HepG2 (cell line): ENCODE results near the gene DCDC2. TPM values are rescaled to one million over a fixed set of nuclear protein-coding genes. Genes with fewer than 3 reads are reported as not detected.

Experiments
- DDIT3 ChIP-seq: sonication (generic); formaldehyde crosslinking; IDR thresholded peaks from 2 replicates; pipeline ENCODE4 v1.4.0; 2020; ENCODE audit warnings: mild to moderate bottlenecking, missing genetic modification reagents
- FLYWCH1 ChIP-seq: sonication (generic); formaldehyde crosslinking; IDR thresholded peaks from 2 replicates; pipeline ENCODE4 v1.8.1; 2023; ENCODE audit warnings: mild to moderate bottlenecking, missing genetic modification reagents
- GPN1 ChIP-seq: sonication (generic); formaldehyde crosslinking; IDR thresholded peaks from 2 replicates; pipeline ENCODE4 v1.5.1; 2020; ENCODE audit warnings: missing genetic modification reagents, borderline replicate concordance
- HNRNPL ChIP-seq: fragments of 200-400 bp; formaldehyde crosslinking; IDR thresholded peaks from 2 replicates; pipeline ENCODE4 v1.6.1; 2017; ENCODE audit warnings: mild to moderate bottlenecking, low read depth, low read length
- HOXD1 ChIP-seq: sonication (generic); formaldehyde crosslinking; IDR thresholded peaks from 2 replicates; pipeline ENCODE4 v1.5.0; 2020; ENCODE audit warnings: missing genetic modification reagents
- JUNB ChIP-seq: sonication (generic); formaldehyde crosslinking; IDR thresholded peaks from 2 replicates; pipeline ENCODE4 v1.8.0; 2022; ENCODE audit warnings: missing genetic modification reagents, mild to moderate bottlenecking, borderline replicate concordance
- MEIS2 ChIP-seq: sonication (generic); formaldehyde crosslinking; IDR thresholded peaks from 2 replicates; pipeline ENCODE4 v1.9.0; 2021; ENCODE audit warnings: mild to moderate bottlenecking, missing genetic modification reagents
- PPARG ChIP-seq: conservative IDR thresholded peaks from 2 replicates; pipeline ENCODE4 v1.6.1; 2016; ENCODE audit warnings: missing biosample characterization, missing genetic modification reagents
- REL ChIP-seq: sonication (generic); formaldehyde crosslinking; conservative IDR thresholded peaks from 2 replicates; pipeline ENCODE4 v1.8.0; 2022; ENCODE audit warnings: mild to moderate bottlenecking, missing genetic modification reagents, moderate library complexity
- SATB2 ChIP-seq: sonication (generic); formaldehyde crosslinking; IDR thresholded peaks from 2 replicates; pipeline ENCODE4 v1.5.0; 2020; ENCODE audit warnings: missing genetic modification reagents
- TFDP2 ChIP-seq: sonication (generic); formaldehyde crosslinking; IDR thresholded peaks from 2 replicates; pipeline ENCODE4 v1.4.0; 2020; ENCODE audit warnings: missing genetic modification reagents
- ZIK1 ChIP-seq: sonication (generic); formaldehyde crosslinking; IDR thresholded peaks from 2 replicates; pipeline ENCODE4 v1.5.0; 2020; ENCODE audit warnings: mild to moderate bottlenecking, low read depth, missing genetic modification reagents, borderline replicate concordance
- ZNF317 ChIP-seq: sonication (generic); formaldehyde crosslinking; IDR thresholded peaks from 2 replicates; pipeline ENCODE4 v1.5.0; 2020; ENCODE audit warnings: mild to moderate bottlenecking, missing genetic modification reagents
- ZNF414 ChIP-seq: sonication (generic); formaldehyde crosslinking; IDR thresholded peaks from 2 replicates; pipeline ENCODE4 v1.5.0; 2020; ENCODE audit warnings: missing genetic modification reagents
- ZNF441 ChIP-seq: sonication (generic); formaldehyde crosslinking; IDR thresholded peaks from 2 replicates; pipeline ENCODE4 v1.7.0; 2021; ENCODE audit warnings: missing genetic modification reagents, borderline replicate concordance
- ZNF446 ChIP-seq: sonication (generic); formaldehyde crosslinking; IDR thresholded peaks from 2 replicates; pipeline ENCODE4 v1.5.0; 2020; ENCODE audit warnings: mild to moderate bottlenecking, missing genetic modification reagents
- ZNF737 ChIP-seq: sonication (generic); formaldehyde crosslinking; IDR thresholded peaks from 2 replicates; pipeline ENCODE4 v1.5.0; 2020; ENCODE audit warnings: missing genetic modification reagents, mild to moderate bottlenecking, borderline replicate concordance
- ZNF775 ChIP-seq: sonication (generic); formaldehyde crosslinking; IDR thresholded peaks from 2 replicates; pipeline ENCODE4 v1.4.0; 2020; ENCODE audit warnings: missing genetic modification reagents, mild to moderate bottlenecking, moderate library complexity, borderline replicate concordance
- ZNF780A ChIP-seq: sonication (generic); formaldehyde crosslinking; IDR thresholded peaks from 2 replicates; pipeline ENCODE4 v1.8.0; 2022; ENCODE audit warnings: mild to moderate bottlenecking, missing genetic modification reagents, moderate library complexity
- ZNF839 ChIP-seq: sonication (generic); formaldehyde crosslinking; IDR thresholded peaks from 2 replicates; pipeline ENCODE4 v1.4.0; 2020; ENCODE audit warnings: missing genetic modification reagents, mild to moderate bottlenecking, borderline replicate concordance
- polyA plus RNA-seq, 8 experiments: library from polyadenylated mRNA; depleted of rRNA in 3 of 8; stranded (reverse) in 7 of 8; unstranded in 1 of 8; fragments of >200 nt; fragmentation: Illumina TruSeq in 4 of 8; extraction: Trizol in 4 of 8; gene quantifications; 2 replicates each; pipeline versions ENCODE4 v1.2.1 to v1.2.3, GENCODE V29; 2011 to 2016; ENCODE audit warnings: low read depth in 4 of 8, missing spikeins in 1 of 8, mixed read lengths in 1 of 8; ENCODE audit not compliant: insufficient read depth in 1 of 8
- total RNA-seq, 5 experiments: library from RNA; depleted of rRNA; stranded (reverse); fragments of >200 nt; fragmentation: Illumina TruSeq; extraction: Trizol; gene quantifications; 2 replicates each; pipeline ENCODE4 v1.2.3, GENCODE V29; 2016; ENCODE audit warnings: low read depth in 1 of 5
- TF ChIP-seq, protein P1 (sequence below): sonication (generic); formaldehyde crosslinking; IDR thresholded peaks from 2 replicates; pipeline ENCODE4 v1.4.0; 2020; ENCODE audit warnings: missing genetic modification reagents
- TF ChIP-seq, protein P2 (sequence below): sonication (generic); formaldehyde crosslinking; IDR thresholded peaks from 2 replicates; pipeline ENCODE4 v1.4.0; 2020; ENCODE audit warnings: mild to moderate bottlenecking, missing genetic modification reagents

DCDC2 gene
- total and polyA plus RNA-seq, 2 of the 13 experiments (the other 11 are each of a cell fraction or from before 2014, with no cell fraction given) = 9.0 to 36.2 TPM

GRCh38 chr6:24126586-24127192, 231.2 kb downstream of the DCDC2 start (continued):
- TF ChIP-seq ZNF441 = peak; percentile 90; the same call in 1 of the 2 replicates
- TF ChIP-seq PPARG = peak; percentile 80
- 0 out of 2 replicates have a peak, but pooled peaks have one; percentile 54 for TF ChIP-seq ZIK1
- no peak for TF ChIP-seq GPN1 (CRISPR knock-in tag)
- no peak for TF ChIP-seq DDIT3 (CRISPR knock-in tag)
- peak; percentile 96 for TF ChIP-seq SATB2 (CRISPR knock-in tag)
- peak; percentile 58; the same call in 1 of the 2 replicates for TF ChIP-seq JUNB
- TF ChIP-seq HNRNPL = no peak
- TF ChIP-seq ZNF317 = peak; percentile 80
- TF ChIP-seq REL (CRISPR knock-in tag) = peak; percentile 43; the same call in 1 of the 2 replicates
- peak; percentile 94 for TF ChIP-seq MEIS2 (CRISPR knock-in tag)
- TF ChIP-seq, protein P1, sequence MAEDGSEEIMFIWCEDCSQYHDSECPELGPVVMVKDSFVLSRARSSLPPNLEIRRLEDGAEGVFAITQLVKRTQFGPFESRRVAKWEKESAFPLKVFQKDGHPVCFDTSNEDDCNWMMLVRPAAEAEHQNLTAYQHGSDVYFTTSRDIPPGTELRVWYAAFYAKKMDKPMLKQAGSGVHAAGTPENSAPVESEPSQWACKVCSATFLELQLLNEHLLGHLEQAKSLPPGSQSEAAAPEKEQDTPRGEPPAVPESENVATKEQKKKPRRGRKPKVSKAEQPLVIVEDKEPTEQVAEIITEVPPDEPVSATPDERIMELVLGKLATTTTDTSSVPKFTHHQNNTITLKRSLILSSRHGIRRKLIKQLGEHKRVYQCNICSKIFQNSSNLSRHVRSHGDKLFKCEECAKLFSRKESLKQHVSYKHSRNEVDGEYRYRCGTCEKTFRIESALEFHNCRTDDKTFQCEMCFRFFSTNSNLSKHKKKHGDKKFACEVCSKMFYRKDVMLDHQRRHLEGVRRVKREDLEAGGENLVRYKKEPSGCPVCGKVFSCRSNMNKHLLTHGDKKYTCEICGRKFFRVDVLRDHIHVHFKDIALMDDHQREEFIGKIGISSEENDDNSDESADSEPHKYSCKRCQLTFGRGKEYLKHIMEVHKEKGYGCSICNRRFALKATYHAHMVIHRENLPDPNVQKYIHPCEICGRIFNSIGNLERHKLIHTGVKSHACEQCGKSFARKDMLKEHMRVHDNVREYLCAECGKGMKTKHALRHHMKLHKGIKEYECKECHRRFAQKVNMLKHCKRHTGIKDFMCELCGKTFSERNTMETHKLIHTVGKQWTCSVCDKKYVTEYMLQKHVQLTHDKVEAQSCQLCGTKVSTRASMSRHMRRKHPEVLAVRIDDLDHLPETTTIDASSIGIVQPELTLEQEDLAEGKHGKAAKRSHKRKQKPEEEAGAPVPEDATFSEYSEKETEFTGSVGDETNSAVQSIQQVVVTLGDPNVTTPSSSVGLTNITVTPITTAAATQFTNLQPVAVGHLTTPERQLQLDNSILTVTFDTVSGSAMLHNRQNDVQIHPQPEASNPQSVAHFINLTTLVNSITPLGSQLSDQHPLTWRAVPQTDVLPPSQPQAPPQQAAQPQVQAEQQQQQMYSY = peak; percentile 65; the same call in 1 of the 2 replicates
- no peak for TF ChIP-seq ZNF737
- no peak for TF ChIP-seq ZNF839 (CRISPR knock-in tag)
- no peak for TF ChIP-seq FLYWCH1 (CRISPR knock-in tag)
- TF ChIP-seq, protein P2, sequence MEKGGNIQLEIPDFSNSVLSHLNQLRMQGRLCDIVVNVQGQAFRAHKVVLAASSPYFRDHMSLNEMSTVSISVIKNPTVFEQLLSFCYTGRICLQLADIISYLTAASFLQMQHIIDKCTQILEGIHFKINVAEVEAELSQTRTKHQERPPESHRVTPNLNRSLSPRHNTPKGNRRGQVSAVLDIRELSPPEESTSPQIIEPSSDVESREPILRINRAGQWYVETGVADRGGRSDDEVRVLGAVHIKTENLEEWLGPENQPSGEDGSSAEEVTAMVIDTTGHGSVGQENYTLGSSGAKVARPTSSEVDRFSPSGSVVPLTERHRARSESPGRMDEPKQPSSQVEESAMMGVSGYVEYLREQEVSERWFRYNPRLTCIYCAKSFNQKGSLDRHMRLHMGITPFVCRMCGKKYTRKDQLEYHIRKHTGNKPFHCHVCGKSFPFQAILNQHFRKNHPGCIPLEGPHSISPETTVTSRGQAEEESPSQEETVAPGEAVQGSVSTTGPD (CRISPR knock-in tag) = peak; percentile 20; the same call in 1 of the 2 replicates
- TF ChIP-seq HOXD1 (CRISPR knock-in tag) = 0 out of 2 replicates have a peak, but pooled peaks have one; percentile 68
- TF ChIP-seq ZNF414 (CRISPR knock-in tag) = 0 out of 2 replicates have a peak, but pooled peaks have one; percentile 34
- TF ChIP-seq TFDP2 (CRISPR knock-in tag) = peak; percentile 56; the same call in 1 of the 2 replicates
- peak; percentile 86; the same call in 1 of the 2 replicates for TF ChIP-seq ZNF775 (CRISPR knock-in tag)
- TF ChIP-seq ZNF780A (CRISPR knock-in tag) = peak; percentile 73; the same call in 1 of the 2 replicates
- 0 out of 2 replicates have a peak, but pooled peaks have one; percentile 56 for TF ChIP-seq ZNF446 (CRISPR knock-in tag)
